WERI-Rb-1 (cell line): Measurements from ENCODE around the gene TAF1C.

Experiments used
- DNase-seq: peaks from one replicate; pipeline ENCODE4 v3.0.0-alpha.2; 2020
- H3K27ac ChIP-seq: fragments of 250-450 bp; sonication (Bioruptor Pico); 2 replicates; pipeline ENCODE4 v1.5.1; 2020; ENCODE audit warnings: mild to moderate bottlenecking, moderate library complexity
- H3K27me3 ChIP-seq: fragments of 250-450 bp; sonication (Bioruptor Pico); 2 replicates; pipeline ENCODE4 v1.5.1; 2021; ENCODE audit warnings: mild to moderate bottlenecking, low read depth, moderate library complexity; ENCODE audit not compliant: insufficient read depth, severe bottlenecking
- H3K36me3 ChIP-seq: fragments of 250-450 bp; sonication (Bioruptor Pico); 2 replicates; pipeline ENCODE4 v1.5.1; 2020; ENCODE audit warnings: mild to moderate bottlenecking, moderate library complexity
- H3K4me3 ChIP-seq: 2 replicates; pipeline ENCODE4 v1.5.1; 2011; ENCODE audit warnings: low read depth, mild to moderate bottlenecking, control low read depth, low read length
- H3K9me3 ChIP-seq: fragments of 250-450 bp; sonication (Bioruptor Pico); 2 replicates; pipeline ENCODE4 v1.5.1; 2021; ENCODE audit warnings: mild to moderate bottlenecking, moderate library complexity; ENCODE audit not compliant: severe bottlenecking
- CTCF ChIP-seq: IDR thresholded peaks from 2 replicates; pipeline ENCODE4 v1.5.1; 2011; ENCODE audit warnings: low read depth, mild to moderate bottlenecking, control low read depth, inconsistent platforms, low read length

The TAF1C gene

GRCh38 chr16:84176192-84177053 is 10.4 kb downstream of the TAF1C start:
- H3K27ac ChIP-seq, result no peak overlapping the region
- no peak for DNase-seq

GRCh38 chr16:84175350-84176081 is 11.3 kb downstream of the TAF1C start:
- no peak for DNase-seq
- Histone ChIP-seq H3K27me3 (no peaks in the 10 kb centered on the region), H3K9me3 (no peaks in the 10 kb centered on the region), H3K4me3 (no peak overlapping the region), H3K27ac (no peak overlapping the region), H3K36me3 (no peaks in the 10 kb centered on the region; the same call in 1 of the 2 replicates)
- no peak for TF ChIP-seq CTCF

More at GRCh38 chr16:84176192-84177053, 10.4 kb downstream of the TAF1C start:
- H3K4me3 ChIP-seq, result no peak overlapping the region
- H3K9me3 ChIP-seq, result no peaks in the 10 kb centered on the region
- no peak for TF ChIP-seq CTCF
- H3K36me3 ChIP-seq, result no peaks in the 10 kb centered on the region; the same call in 1 of the 2 replicates
- H3K27me3 ChIP-seq, result no peaks in the 10 kb centered on the region

GRCh38 chr16:84174396-84174795 is 12.5 kb downstream of the TAF1C start:
- TF ChIP-seq CTCF, result no peak
- Histone ChIP-seq H3K9me3 (no peaks in the 10 kb centered on the region), H3K36me3 (no peaks in the 10 kb centered on the region; the same call in 1 of the 2 replicates), H3K27me3 (no peaks in the 10 kb centered on the region), H3K27ac (no peak overlapping the region), H3K4me3 (no peak overlapping the region)
- DNase-seq, result no peak

- no peaks in the 10 kb centered on the region for H3K9me3 ChIP-seq
- no peak overlapping the region for H3K27ac ChIP-seq
- no peak for DNase-seq
- H3K27me3 ChIP-seq, result no peaks in the 10 kb centered on the region
- H3K4me3 ChIP-seq, result no peak overlapping the region
- no peak for TF ChIP-seq CTCF
- no peaks in the 10 kb centered on the region for H3K36me3 ChIP-seq
Measured at GRCh38 chr16:84169765-84170310, 17.0 kb downstream of the TAF1C start.

- H3K9me3 ChIP-seq, result no peaks in the 10 kb centered on the region
- TF ChIP-seq CTCF, result no peak
- H3K27me3 ChIP-seq, result no peaks in the 10 kb centered on the region
- no peak for DNase-seq
- no peak overlapping the region for H3K27ac ChIP-seq
- no peaks in the 10 kb centered on the region for H3K36me3 ChIP-seq
- no peak overlapping the region for H3K4me3 ChIP-seq
Measured at GRCh38 chr16:84166796-84167695, 19.8 kb downstream of the TAF1C start.
